ENCODE data around the gene HLA-DOA.

The HLA-DOA gene

GRCh38 chr6:32977272-32977952, 32.0 kb downstream of the HLA-DOA start:
- DNase-seq: no peak

- DNase-seq: no peak
Measured at GRCh38 chr6:32976334-32977069, 32.9 kb downstream of the HLA-DOA start.

GRCh38 chr6:32975886-32976285, 33.5 kb downstream of the HLA-DOA start:
- DNase-seq: no peak

GRCh38 chr6:32974541-32975308, 34.7 kb downstream of the HLA-DOA start:
- DNase-seq: no peak

- DNase-seq: no peak
Measured at GRCh38 chr6:32974016-32974333, 35.4 kb downstream of the HLA-DOA start.

- peak; percentile 43 for DNase-seq
Measured at GRCh38 chr6:32973144-32974015, 36.0 kb downstream of the HLA-DOA start.

GRCh38 chr6:32972353-32973143, 36.8 kb downstream of the HLA-DOA start:
- DNase-seq: no peak

GRCh38 chr6:32971581-32972352, 37.6 kb downstream of the HLA-DOA start:
- peak; percentile 97 for DNase-seq

- DNase-seq: no peak
Measured at GRCh38 chr6:32971242-32971580, 38.2 kb downstream of the HLA-DOA start.

GRCh38 chr6:32970413-32971241, 38.8 kb downstream of the HLA-DOA start:
- peak; percentile 63 for DNase-seq

GRCh38 chr6:32969685-32970412, 39.5 kb downstream of the HLA-DOA start:
- peak; percentile 57 for DNase-seq

GRCh38 chr6:32968867-32969684, 40.3 kb downstream of the HLA-DOA start:
- DNase-seq: peak; percentile 66

- peak; percentile 93 for DNase-seq
Measured at GRCh38 chr6:32968093-32968866, 41.1 kb downstream of the HLA-DOA start, which contains the start of gene BRD2. BRD2 (plus strand) TSS chr6:32968594; CDS start chr6:32972899, 4,305 bp downstream.

GRCh38 chr6:32967151-32968091, 42.0 kb downstream of the HLA-DOA start:
- DNase-seq: peak; percentile 49

GRCh38 chr6:32964776-32965175, 44.6 kb downstream of the HLA-DOA start:
- no peak for DNase-seq

- no peak for DNase-seq
Measured at GRCh38 chr6:32963866-32964265, 45.5 kb downstream of the HLA-DOA start.
